HepG2 (cell line): Measurements from ENCODE around the gene TTC39C. TPM values are rescaled to one million over a fixed set of nuclear protein-coding genes. Genes with fewer than 3 reads are reported as not detected.

ENCODE experiments used
- EEA1 ChIP-seq: sonication (generic); formaldehyde crosslinking; IDR thresholded peaks from 2 replicates; pipeline ENCODE4 v1.5.1; 2020; ENCODE audit warnings: mild to moderate bottlenecking, missing genetic modification reagents, borderline replicate concordance
- ELF3 ChIP-seq: IDR thresholded peaks from 2 replicates; pipeline ENCODE4 v1.6.1; 2016; ENCODE audit warnings: missing genetic modification reagents, missing compliant biosample characterization
- GATAD1 ChIP-seq: IDR thresholded peaks from 2 replicates; pipeline ENCODE4 v1.6.1; 2016; ENCODE audit warnings: missing genetic modification reagents, missing compliant biosample characterization
- GRHL1 ChIP-seq: sonication (generic); formaldehyde crosslinking; conservative IDR thresholded peaks from 2 replicates; pipeline ENCODE4 v1.8.0; 2022; ENCODE audit warnings: missing genetic modification reagents
- HCFC1 ChIP-seq: fragments of 150-350 bp; IDR thresholded peaks from 2 replicates; pipeline ENCODE4 v1.6.1; 2014; ENCODE audit warnings: low read depth, low read length
- JDP2 ChIP-seq: sonication (generic); formaldehyde crosslinking; IDR thresholded peaks from 2 replicates; pipeline ENCODE4 v1.8.1; 2022; ENCODE audit warnings: missing genetic modification reagents, borderline replicate concordance
- KLF16 ChIP-seq, 2 experiments: sonication (generic) in 1 of 2; formaldehyde crosslinking in 1 of 2; IDR thresholded peaks; 2 replicates each; pipeline versions ENCODE4 v1.6.1 to v1.8.0; 2016 to 2023; ENCODE audit warnings: missing genetic modification reagents in 2 of 2, missing compliant biosample characterization in 1 of 2
- MED1 ChIP-seq: sonication (generic); formaldehyde crosslinking; IDR thresholded peaks from 2 replicates; pipeline ENCODE4 v1.4.0; 2020; ENCODE audit warnings: missing genetic modification reagents
- NONO ChIP-seq, 2 experiments: fragments of 450-650 bp in 1 of 2; sonication (generic) in 1 of 2; formaldehyde crosslinking in 1 of 2; IDR thresholded peaks in 1 of 2; conservative IDR thresholded peaks in 1 of 2; 2 replicates each; pipeline versions ENCODE4 v1.6.1 to v1.8.0; 2017 to 2022; ENCODE audit warnings: mild to moderate bottlenecking in 1 of 2, missing genetic modification reagents in 1 of 2, moderate library complexity in 1 of 2
- PBX2 ChIP-seq: IDR thresholded peaks from 2 replicates; pipeline ENCODE4 v1.6.1; 2016; ENCODE audit warnings: control low read depth
- PHB2 ChIP-seq: fragments of 450-650 bp; IDR thresholded peaks from 2 replicates; pipeline ENCODE4 v1.6.1; 2018; ENCODE audit not compliant: partially characterized antibody
- PTBP1 ChIP-seq: fragments of 200-400 bp; formaldehyde crosslinking; IDR thresholded peaks from 2 replicates; pipeline ENCODE4 v1.6.1; 2018; ENCODE audit warnings: low read length, low read depth; ENCODE audit not compliant: poor library complexity, severe bottlenecking
- SETDB1 ChIP-seq: sonication (generic); formaldehyde crosslinking; IDR thresholded peaks from 2 replicates; pipeline ENCODE4 v1.5.1; 2020; ENCODE audit warnings: missing genetic modification reagents, mild to moderate bottlenecking, borderline replicate concordance
- SP4 ChIP-seq: sonication (generic); formaldehyde crosslinking; IDR thresholded peaks from 2 replicates; pipeline ENCODE4 v1.8.1; 2023; ENCODE audit warnings: mild to moderate bottlenecking, missing genetic modification reagents
- ZBTB14 ChIP-seq: sonication (generic); formaldehyde crosslinking; IDR thresholded peaks from 2 replicates; pipeline ENCODE4 v1.4.0; 2020; ENCODE audit warnings: missing genetic modification reagents
- ZKSCAN1 ChIP-seq: fragments of 150-350 bp; IDR thresholded peaks from 2 replicates; pipeline ENCODE4 v1.6.1; 2014; ENCODE audit warnings: low read length
- ZNF224 ChIP-seq: sonication (generic); formaldehyde crosslinking; IDR thresholded peaks from 2 replicates; pipeline ENCODE4 v1.5.0; 2020; ENCODE audit warnings: mild to moderate bottlenecking, missing genetic modification reagents
- ZNF292 ChIP-seq: sonication (generic); formaldehyde crosslinking; IDR thresholded peaks from 2 replicates; pipeline ENCODE4 v1.8.1; 2022; ENCODE audit warnings: mild to moderate bottlenecking, low read depth, missing genetic modification reagents, borderline replicate concordance
- ZNF337 ChIP-seq: sonication (generic); formaldehyde crosslinking; IDR thresholded peaks from 2 replicates; pipeline ENCODE4 v1.5.1; 2020; ENCODE audit warnings: missing genetic modification reagents, low read depth, mild to moderate bottlenecking, borderline replicate concordance
- ZNF414 ChIP-seq: sonication (generic); formaldehyde crosslinking; IDR thresholded peaks from 2 replicates; pipeline ENCODE4 v1.5.0; 2020; ENCODE audit warnings: missing genetic modification reagents
- ZNF451 ChIP-seq: sonication (generic); formaldehyde crosslinking; IDR thresholded peaks from 2 replicates; pipeline ENCODE4 v1.5.0; 2020; ENCODE audit warnings: mild to moderate bottlenecking, missing genetic modification reagents
- ZNF619 ChIP-seq: sonication (generic); formaldehyde crosslinking; IDR thresholded peaks from 2 replicates; pipeline ENCODE4 v1.4.0; 2020; ENCODE audit warnings: mild to moderate bottlenecking, missing genetic modification reagents
- ZNF770 ChIP-seq: sonication (generic); formaldehyde crosslinking; IDR thresholded peaks from 2 replicates; pipeline ENCODE4 v1.5.0; 2020; ENCODE audit warnings: mild to moderate bottlenecking, missing genetic modification reagents
- polyA plus RNA-seq, 8 experiments: library from polyadenylated mRNA; depleted of rRNA in 3 of 8; stranded (reverse) in 7 of 8; unstranded in 1 of 8; fragments of >200 nt; fragmentation: Illumina TruSeq in 4 of 8; extraction: Trizol in 4 of 8; gene quantifications; 2 replicates each; pipeline versions ENCODE4 v1.2.1 to v1.2.3, GENCODE V29; 2011 to 2016; ENCODE audit warnings: low read depth in 4 of 8, missing spikeins in 1 of 8, mixed read lengths in 1 of 8; ENCODE audit not compliant: insufficient read depth in 1 of 8
- total RNA-seq, 5 experiments: library from RNA; depleted of rRNA; stranded (reverse); fragments of >200 nt; fragmentation: Illumina TruSeq; extraction: Trizol; gene quantifications; 2 replicates each; pipeline ENCODE4 v1.2.3, GENCODE V29; 2016; ENCODE audit warnings: low read depth in 1 of 5

The TTC39C gene
- total and polyA plus RNA-seq, 2 of the 13 experiments (the other 11 are each of a cell fraction or from before 2014, with no cell fraction given), result 19.1 to 25.9 TPM

- peak; percentile 81 for TF ChIP-seq MED1 (CRISPR knock-in tag)
- no peak for TF ChIP-seq ZNF337 (CRISPR knock-in tag)
- TF ChIP-seq NONO (IDR thresholded peaks at IDR 0.05), result no peak
- TF ChIP-seq NONO (CRISPR knock-in tag; conservative IDR thresholded peaks at IDR 0.05), result peak; percentile 89
- TF ChIP-seq ZNF770 (CRISPR knock-in tag), result no peak
- TF ChIP-seq PHB2, result no peak
- no peak for TF ChIP-seq ZNF451 (CRISPR knock-in tag)
- TF ChIP-seq ELF3, result peak; percentile 82
- TF ChIP-seq JDP2 (CRISPR knock-in tag), result no peak; the same call in 1 of the 2 replicates
- no peak for TF ChIP-seq EEA1 (CRISPR knock-in tag)
- no peak for TF ChIP-seq SETDB1
- TF ChIP-seq PTBP1, result no peak
- peak; percentile 63; the same call in 1 of the 2 replicates for TF ChIP-seq GATAD1 (CRISPR knock-in tag)
- peak; percentile 83; the same call in 1 of the 2 replicates for TF ChIP-seq ZNF619 (CRISPR knock-in tag)
- TF ChIP-seq SP4 (CRISPR knock-in tag), result peak; percentile 44; the same call in 1 of the 2 replicates
- 0 out of 4 replicates have a peak, but pooled peaks of 1 of the 2 experiments have one; percentile 33 for TF ChIP-seq KLF16 (CRISPR knock-in tag; IDR thresholded peaks at IDR 0.05)
- TF ChIP-seq ZNF292 (CRISPR knock-in tag), result peak; percentile 92; the same call in 1 of the 2 replicates
- 0 out of 2 replicates have a peak, but pooled peaks have one; percentile 32 for TF ChIP-seq PBX2 (CRISPR knock-in tag)
- no peak for TF ChIP-seq ZKSCAN1
- no peak for TF ChIP-seq HCFC1
- no peak for TF ChIP-seq ZBTB14 (CRISPR knock-in tag)
- TF ChIP-seq ZNF224, result no peak
- TF ChIP-seq ZNF414 (CRISPR knock-in tag), result peak; percentile 51; the same call in 1 of the 2 replicates
- no peak for TF ChIP-seq GRHL1 (CRISPR knock-in tag)
These were observed 98.5 kb downstream of the TTC39C start (continued) for GRCh38 chr18:24112874-24113615.
